ENCODE data around the gene MRTFA. TPM values are rescaled to one million over a fixed set of nuclear protein-coding genes. Genes with fewer than 3 reads are reported as not detected.

Gene MRTFA
- total and polyA plus RNA-seq, 2 of the 13 experiments (the other 11 are each of a cell fraction or from before 2014, with no cell fraction given) = 2.4 to 8.2 TPM

DNA sequence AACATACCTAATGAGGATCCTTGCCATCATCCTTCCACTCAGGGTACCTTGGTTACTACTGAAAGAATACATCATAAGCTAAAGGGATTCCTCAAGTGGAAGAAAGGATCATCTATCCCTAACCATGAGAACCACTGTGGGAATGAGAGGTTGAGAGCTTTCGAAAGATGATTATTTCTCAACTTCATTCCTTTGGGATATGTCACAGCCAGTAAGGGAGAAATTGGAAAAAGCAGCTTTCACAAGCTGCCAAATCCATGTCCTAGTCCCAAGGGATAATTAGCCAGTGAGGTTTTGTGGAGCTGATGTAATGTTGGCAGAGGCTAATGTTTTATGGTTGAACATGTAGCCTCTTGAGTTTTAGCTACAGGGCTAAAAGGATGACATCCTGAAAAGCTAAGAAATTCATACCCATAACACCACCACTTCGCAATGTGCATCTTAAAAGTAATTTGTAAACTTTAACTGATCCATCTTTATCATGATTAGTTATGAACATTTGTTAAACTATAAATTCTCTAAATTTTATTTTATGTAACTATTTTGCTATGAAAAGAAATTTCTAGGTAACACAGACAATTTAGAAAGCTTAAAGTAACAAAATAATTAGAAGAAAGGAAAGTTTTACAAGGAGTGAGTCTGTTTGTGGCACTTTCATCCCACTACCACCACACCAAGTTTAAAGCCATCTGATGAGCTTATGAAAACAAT is 123.9 kb downstream of the MRTFA start:
- ATAC-seq = no peak
- Histone ChIP-seq H3K9ac (ENCODE audit: insufficient read depth, low read depth, low read length) (no peak overlapping the region), H3K9me3 (ENCODE audit: low read length) (no peaks in the 10 kb centered on the region), H3K4me3 (replicated peaks in 1 of 3; ENCODE audit: insufficient read depth in 1 of 3, low read depth in 2 of 3, low read length in 3 of 3) (no peak overlapping the region), H3K79me2 (ENCODE audit: insufficient read depth, low read length) (no peaks in the 10 kb centered on the region), H3K4me1 (ENCODE audit: insufficient read depth, low read length) (peaks cover 24% of the 10 kb centered on the region), H3K36me3 (replicated peaks in 1 of 2; ENCODE audit: control insufficient read depth in 1 of 2, insufficient read depth in 2 of 2, low read length in 2 of 2) (no peaks in the 10 kb centered on the region), H2AFZ (ENCODE audit: low read length) (no peak overlapping the region), H4K20me1 (ENCODE audit: insufficient read depth, low read length) (no peaks in the 10 kb centered on the region), H3K27ac (ENCODE audit: extremely low read length, insufficient read depth, low read length) (no peak overlapping the region), H3K4me2 (ENCODE audit: low read depth, low read length) (no peak overlapping the region), H3K27me3 (ENCODE audit: control insufficient read depth in 1 of 2, insufficient read depth in 2 of 2, low read length in 2 of 2) (no peaks in the 10 kb centered on the region)
- TF ChIP-seq NFRKB (IDR thresholded peaks at IDR 0.05) (no peak), FOSL2 (CRISPR knock-in tag; IDR thresholded peaks at IDR 0.05) (peak; percentile 85), ATF4 (CRISPR knock-in tag; IDR thresholded peaks at IDR 0.05) (peak in 1 of 2 experiments; percentile 64; a peak in 2 of 4 replicates)
- POLR2A ChIA-PET = interaction anchor here (0.8 to 1.6 kb wide), 3 partner anchors 14 to 139 kb away, joined by 3 to 11 read pairs (median 4); no protein-coding TSS in a partner anchor
- in situ Hi-C loops (cut with HindIII; ENCODE audit: extremely low pct_ligation_motif_present, low pct_unique_long_range_greater_than_20kb) = no loop called here
- DNase-seq (ENCODE audit: low spot score) = peak; percentile 55
- CTCF ChIA-PET (ENCODE audit: low intra/inter-chr PET ratio, low total read pairs) = no interaction called here
- intact Hi-C loops (cut with micrococcal nuclease; ENCODE audit: unreplicated experiment) = no loop called here
- FAIRE-seq = no peak
- WGBS (ENCODE audit: low lambda C conversion rate) = 96% methylated on average over 2 of the region's 2 CpGs
- BruUV-seq (replicated peaks) = no TSS peak

- CTCF ChIA-PET (ENCODE audit: low intra/inter-chr PET ratio, low total read pairs) = no interaction called here
- Histone ChIP-seq H2AFZ (ENCODE audit: low read length) (no peak overlapping the region), H4K20me1 (ENCODE audit: insufficient read depth, low read length) (no peaks in the 10 kb centered on the region), H3K9me3 (ENCODE audit: low read length) (no peaks in the 10 kb centered on the region), H3K27me3 (ENCODE audit: control insufficient read depth in 1 of 2, insufficient read depth in 2 of 2, low read length in 2 of 2) (no peaks in the 10 kb centered on the region), H3K79me2 (ENCODE audit: insufficient read depth, low read length) (no peaks in the 10 kb centered on the region), H3K36me3 (replicated peaks in 1 of 2; ENCODE audit: control insufficient read depth in 1 of 2, insufficient read depth in 2 of 2, low read length in 2 of 2) (no peaks in the 10 kb centered on the region), H3K4me3 (replicated peaks in 1 of 3; ENCODE audit: insufficient read depth in 1 of 3, low read depth in 2 of 3, low read length in 3 of 3) (no peak overlapping the region), H3K4me1 (ENCODE audit: insufficient read depth, low read length) (peaks cover 24% of the 10 kb centered on the region), H3K9ac (ENCODE audit: insufficient read depth, low read depth, low read length) (no peak overlapping the region), H3K27ac (ENCODE audit: extremely low read length, insufficient read depth, low read length) (no peak overlapping the region), H3K4me2 (ENCODE audit: low read depth, low read length) (no peak overlapping the region)
- intact Hi-C loops (cut with micrococcal nuclease; ENCODE audit: unreplicated experiment) (no loop called here), in situ Hi-C loops (cut with HindIII; ENCODE audit: extremely low pct_ligation_motif_present, low pct_unique_long_range_greater_than_20kb) (no loop called here)
- FAIRE-seq (no peak), DNase-seq (ENCODE audit: low spot score) (no peak), ATAC-seq (no peak)
- POLR2A ChIA-PET = interaction anchor here (1.6 kb wide), 1 partner anchor 13 kb away, joined by 11 read pairs; no protein-coding TSS in a partner anchor
- no TSS peak for BruUV-seq (replicated peaks)
- TF ChIP-seq, protein P1, sequence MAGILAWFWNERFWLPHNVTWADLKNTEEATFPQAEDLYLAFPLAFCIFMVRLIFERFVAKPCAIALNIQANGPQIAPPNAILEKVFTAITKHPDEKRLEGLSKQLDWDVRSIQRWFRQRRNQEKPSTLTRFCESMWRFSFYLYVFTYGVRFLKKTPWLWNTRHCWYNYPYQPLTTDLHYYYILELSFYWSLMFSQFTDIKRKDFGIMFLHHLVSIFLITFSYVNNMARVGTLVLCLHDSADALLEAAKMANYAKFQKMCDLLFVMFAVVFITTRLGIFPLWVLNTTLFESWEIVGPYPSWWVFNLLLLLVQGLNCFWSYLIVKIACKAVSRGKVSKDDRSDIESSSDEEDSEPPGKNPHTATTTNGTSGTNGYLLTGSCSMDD (CRISPR knock-in tag; IDR thresholded peaks at IDR 0.05) = no peak
- TF ChIP-seq ZNF326 (CRISPR knock-in tag; IDR thresholded peaks at IDR 0.05; ENCODE audit: borderline replicate concordance) = no peak
- TF ChIP-seq THAP11 (CRISPR knock-in tag; IDR thresholded peaks at IDR 0.05) = no peak
- TF ChIP-seq ZBTB7B (CRISPR knock-in tag; IDR thresholded peaks at IDR 0.05) = no peak
- TF ChIP-seq ZNF329 (CRISPR knock-in tag; IDR thresholded peaks at IDR 0.05; ENCODE audit: low read depth) = no peak
- TF ChIP-seq, protein P2, sequence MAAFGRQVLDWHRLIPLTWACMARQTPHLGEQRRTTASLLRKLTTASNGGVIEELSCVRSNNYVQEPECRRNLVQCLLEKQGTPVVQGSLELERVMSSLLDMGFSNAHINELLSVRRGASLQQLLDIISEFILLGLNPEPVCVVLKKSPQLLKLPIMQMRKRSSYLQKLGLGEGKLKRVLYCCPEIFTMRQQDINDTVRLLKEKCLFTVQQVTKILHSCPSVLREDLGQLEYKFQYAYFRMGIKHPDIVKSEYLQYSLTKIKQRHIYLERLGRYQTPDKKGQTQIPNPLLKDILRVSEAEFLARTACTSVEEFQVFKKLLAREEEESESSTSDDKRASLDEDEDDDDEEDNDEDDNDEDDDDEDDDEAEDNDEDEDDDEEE (CRISPR knock-in tag; IDR thresholded peaks at IDR 0.05) = no peak
- no peak for TF ChIP-seq NR0B2 (CRISPR knock-in tag; IDR thresholded peaks at IDR 0.05)
- TF ChIP-seq ZNF510 (CRISPR knock-in tag; IDR thresholded peaks at IDR 0.05; ENCODE audit: low read depth) = no peak
- no peak for TF ChIP-seq PRMT3 (CRISPR knock-in tag; IDR thresholded peaks at IDR 0.05; ENCODE audit: borderline replicate concordance, low read depth)
- no peak for TF ChIP-seq ZBTB44 (CRISPR knock-in tag; IDR thresholded peaks at IDR 0.05)
Observed at GRCh38 chr22:40511604-40512003, 124.9 kb downstream of the MRTFA start.

Data from HepG2 (cell line).